ENCODE results near the gene GP1BA. TPM values are rescaled to one million over a fixed set of nuclear protein-coding genes. Genes with fewer than 3 reads are reported as not detected.

Gene GP1BA
- total RNA-seq, 2 donors from 2014 or later: not detected

GRCh38 chr17:4944163-4944553 lies 12.1 kb downstream of the GP1BA start:
- Histone ChIP-seq H3K36me3 (peaks cover 6% of the 10 kb centered on the region), H3K27ac (peak overlapping the region; percentile 73 to 97), H3K27me3 (replicated peaks; ENCODE audit: insufficient read depth) (no peaks in the 10 kb centered on the region), H3K4me1 (ENCODE audit: control insufficient read depth in 1 of 2, low read depth in 2 of 2) (peaks cover 30 to 62% of the 10 kb centered on the region in 2 donors), H3K9me3 (no peaks in the 10 kb centered on the region), H3K4me3 (no peak overlapping the region)
- ATAC-seq (ENCODE audit: insufficient number of reproducible peaks, low FRiP score, low read depth) (no peak), DNase-seq (ENCODE audit: low spot score) (no peak)
- no peak for TF ChIP-seq CTCF (IDR thresholded peaks at IDR 0.05)

- no peak for TF ChIP-seq CTCF (IDR thresholded peaks at IDR 0.05)
- peaks cover 30 to 60% of the 10 kb centered on the region in 2 donors for H3K4me1 ChIP-seq (ENCODE audit: control insufficient read depth in 1 of 2, low read depth in 2 of 2)
- no peak for ATAC-seq (ENCODE audit: insufficient number of reproducible peaks, low FRiP score, low read depth)
- peak overlapping the region; percentile 73 to 97 for H3K27ac ChIP-seq
- no peaks in the 10 kb centered on the region for H3K9me3 ChIP-seq
- no peaks in the 10 kb centered on the region for H3K27me3 ChIP-seq (replicated peaks; ENCODE audit: insufficient read depth)
- peak overlapping the region; percentile 76 for H3K4me3 ChIP-seq
- no peak for DNase-seq (ENCODE audit: low spot score)
- H3K36me3 ChIP-seq: peaks cover 6% of the 10 kb centered on the region
Observed at GRCh38 chr17:4944554-4945175, 12.6 kb downstream of the GP1BA start.

- peak overlapping the region; percentile 76 for H3K4me3 ChIP-seq
- no peaks in the 10 kb centered on the region for H3K9me3 ChIP-seq
- no peak for TF ChIP-seq CTCF (IDR thresholded peaks at IDR 0.05)
- H3K4me1 ChIP-seq (ENCODE audit: control insufficient read depth in 1 of 2, low read depth in 2 of 2): peaks cover 30 to 62% of the 10 kb centered on the region in 2 donors
- H3K27ac ChIP-seq: peak overlapping the region; percentile 73 to 97
- DNase-seq (ENCODE audit: low spot score) (no peak), ATAC-seq (ENCODE audit: insufficient number of reproducible peaks, low FRiP score, low read depth) (peak; percentile 50)
- no peaks in the 10 kb centered on the region for H3K27me3 ChIP-seq (replicated peaks; ENCODE audit: insufficient read depth)
- H3K36me3 ChIP-seq: peaks cover 6% of the 10 kb centered on the region
Observed at GRCh38 chr17:4945176-4945943, 13.3 kb downstream of the GP1BA start.

- Histone ChIP-seq H3K4me1 (ENCODE audit: control insufficient read depth in 1 of 2, low read depth in 2 of 2) (peaks cover 30 to 65% of the 10 kb centered on the region in 2 donors), H3K27me3 (replicated peaks; ENCODE audit: insufficient read depth) (no peaks in the 10 kb centered on the region), H3K27ac (peak overlapping the region; percentile 93 to 97), H3K36me3 (peaks cover 6% of the 10 kb centered on the region), H3K9me3 (no peaks in the 10 kb centered on the region), H3K4me3 (peak overlapping the region; percentile 76)
- DNase-seq (ENCODE audit: low spot score) (no peak), ATAC-seq (ENCODE audit: insufficient number of reproducible peaks, low FRiP score, low read depth) (no peak)
- TF ChIP-seq CTCF (IDR thresholded peaks at IDR 0.05): no peak
Observed at GRCh38 chr17:4945944-4946280, 13.8 kb downstream of the GP1BA start.

- H3K36me3 ChIP-seq: peaks cover 6% of the 10 kb centered on the region
- no peak for DNase-seq (ENCODE audit: low spot score)
- peaks cover 25 to 65% of the 10 kb centered on the region in 2 donors for H3K4me1 ChIP-seq (ENCODE audit: control insufficient read depth in 1 of 2, low read depth in 2 of 2)
- peak overlapping the region; percentile 93 to 97 for H3K27ac ChIP-seq
- H3K4me3 ChIP-seq: peak overlapping the region; percentile 76
- H3K9me3 ChIP-seq: no peaks in the 10 kb centered on the region
- H3K27me3 ChIP-seq (replicated peaks; ENCODE audit: insufficient read depth): no peaks in the 10 kb centered on the region
- TF ChIP-seq CTCF (IDR thresholded peaks at IDR 0.05): no peak
- no peak for ATAC-seq (ENCODE audit: insufficient number of reproducible peaks, low FRiP score, low read depth)
Observed at GRCh38 chr17:4946312-4946976, 14.4 kb downstream of the GP1BA start.

All from thoracic aorta (tissue), 2 donors.